ENCODE measurements around the gene SLC5A12. TPM values are rescaled to one million over a fixed set of nuclear protein-coding genes. Genes with fewer than 3 reads are reported as not detected.

The SLC5A12 gene
- polyA plus RNA-seq, 1 donor (not counting 4 experiments of a cell fraction or from before 2014, with no cell fraction given) = not detected

GRCh38 chr11:26717771-26718170 is 4.1 kb downstream of the SLC5A12 start:
- no peaks in the 10 kb centered on the region for H4K20me1 ChIP-seq (ENCODE audit: control insufficient read depth, extremely low read depth, insufficient read depth, low read length)
- no peak overlapping the region for H2AFZ ChIP-seq (ENCODE audit: control insufficient read depth, low read length)
- FAIRE-seq (no peak), DNase-seq (ENCODE audit: low read depth, low spot score) (no peak)
- H3K4me3 ChIP-seq (ENCODE audit: control insufficient read depth in 2 of 3, extremely low read depth in 1 of 3, insufficient read depth in 2 of 3, low read depth in 1 of 3, low read length in 3 of 3) = no peak overlapping the region
- H3K27ac ChIP-seq (ENCODE audit: control insufficient read depth, insufficient read depth, low read length) = no peak overlapping the region
- no peak for TF ChIP-seq CTCF (optimal IDR thresholded peaks at IDR 0.05 in 1 of 3, IDR thresholded peaks at IDR 0.05 in 1 of 3, conservative IDR thresholded peaks at IDR 0.05 in 1 of 3; ENCODE audit: extremely low read depth in 1 of 3, insufficient read depth in 2 of 3, low read length in 3 of 3)
- TF ChIP-seq EZH2 (IDR thresholded peaks at IDR 0.05; ENCODE audit: low read length) = no peak
- dilution Hi-C loops (cut with MboI; ENCODE audit: extremely low pct_ligation_motif_present, low sequenced_read_pairs) = no loop called here
- H3K79me2 ChIP-seq (ENCODE audit: control insufficient read depth, insufficient read depth, low read length) = no peaks in the 10 kb centered on the region
- H3K36me3 ChIP-seq (ENCODE audit: control insufficient read depth in 2 of 2, extremely low read depth in 1 of 2, insufficient read depth in 2 of 2, low read length in 2 of 2) = no peaks in the 10 kb centered on the region
- no peaks in the 10 kb centered on the region for H3K9me3 ChIP-seq (ENCODE audit: control insufficient read depth, low read depth, low read length)
- no peak overlapping the region for H3K9ac ChIP-seq (ENCODE audit: control insufficient read depth, extremely low read depth, insufficient read depth, low read length)
- no peaks in the 10 kb centered on the region for H3K9me1 ChIP-seq (ENCODE audit: control insufficient read depth, extremely low read depth, insufficient read depth, low read length)
- H3K4me1 ChIP-seq (ENCODE audit: control insufficient read depth, extremely low read depth, insufficient read depth, low read length) = no peaks in the 10 kb centered on the region
- no peak overlapping the region for H3K4me2 ChIP-seq (ENCODE audit: control insufficient read depth, extremely low read depth, insufficient read depth, low read depth, low read length)
- H3K27me3 ChIP-seq (ENCODE audit: control insufficient read depth, extremely low read depth, insufficient read depth, low read length) = no peaks in the 10 kb centered on the region

GRCh38 chr11:26715133-26715532 is 6.7 kb downstream of the SLC5A12 start:
- Histone ChIP-seq H3K4me2 (ENCODE audit: control insufficient read depth, extremely low read depth, insufficient read depth, low read depth, low read length) (no peak overlapping the region), H3K4me1 (ENCODE audit: control insufficient read depth, extremely low read depth, insufficient read depth, low read length) (no peaks in the 10 kb centered on the region), H3K36me3 (ENCODE audit: control insufficient read depth in 2 of 2, extremely low read depth in 1 of 2, insufficient read depth in 2 of 2, low read length in 2 of 2) (no peaks in the 10 kb centered on the region), H3K27me3 (ENCODE audit: control insufficient read depth, extremely low read depth, insufficient read depth, low read length) (no peaks in the 10 kb centered on the region), H3K9me3 (ENCODE audit: control insufficient read depth, low read depth, low read length) (no peaks in the 10 kb centered on the region), H3K9me1 (ENCODE audit: control insufficient read depth, extremely low read depth, insufficient read depth, low read length) (no peaks in the 10 kb centered on the region), H3K27ac (ENCODE audit: control insufficient read depth, insufficient read depth, low read length) (no peak overlapping the region), H4K20me1 (ENCODE audit: control insufficient read depth, extremely low read depth, insufficient read depth, low read length) (no peaks in the 10 kb centered on the region), H3K79me2 (ENCODE audit: control insufficient read depth, insufficient read depth, low read length) (no peaks in the 10 kb centered on the region), H2AFZ (ENCODE audit: control insufficient read depth, low read length) (no peak overlapping the region), H3K9ac (ENCODE audit: control insufficient read depth, extremely low read depth, insufficient read depth, low read length) (no peak overlapping the region), H3K4me3 (ENCODE audit: control insufficient read depth in 2 of 3, extremely low read depth in 1 of 3, insufficient read depth in 2 of 3, low read depth in 1 of 3, low read length in 3 of 3) (no peak overlapping the region)
- no peak for DNase-seq (ENCODE audit: low read depth, low spot score)
- FAIRE-seq = no peak
- dilution Hi-C loops (cut with MboI; ENCODE audit: extremely low pct_ligation_motif_present, low sequenced_read_pairs) = no loop called here
- TF ChIP-seq CTCF (optimal IDR thresholded peaks at IDR 0.05 in 1 of 3, IDR thresholded peaks at IDR 0.05 in 1 of 3, conservative IDR thresholded peaks at IDR 0.05 in 1 of 3; ENCODE audit: extremely low read depth in 1 of 3, insufficient read depth in 2 of 3, low read length in 3 of 3) = no peak
